Left lung (tissue), 10 donors: ENCODE data around the gene TRIML1. TPM values are rescaled to one million over a fixed set of nuclear protein-coding genes. Genes with fewer than 3 reads are reported as not detected.

Experiments
- ATAC-seq: fragments of 200-7000 bp; cut with Tn5 transposase; one replicate; pipeline ENCODE4 v1.9.1; 2020; ENCODE audit warnings: moderate library complexity
- DNase-seq, 4 donors: peaks; one replicate each; pipeline ENCODE4 v3.0.0-alpha.2; 2013 to 2020
- H3K27ac ChIP-seq, 2 donors: fragments of 200-600 bp; sonication (generic) in 1 of 2; one replicate each; pipeline versions ENCODE4 v1.5.0 to v1.8.0; 2020 to 2021
- H3K27me3 ChIP-seq, 2 donors: fragments of 200-600 bp; sonication (generic) in 1 of 2; one replicate each; pipeline versions ENCODE4 v1.5.0 to v1.8.0; 2020 to 2021
- H3K36me3 ChIP-seq, 2 donors: fragments of 200-600 bp; sonication (generic) in 1 of 2; one replicate each; pipeline versions ENCODE4 v1.5.0 to v1.8.0; 2020 to 2021
- H3K4me1 ChIP-seq, 2 donors: fragments of 200-600 bp; one replicate each; pipeline ENCODE4 v1.8.0; 2021
- H3K4me3 ChIP-seq, 2 donors: fragments of 200-600 bp; sonication (generic) in 1 of 2; one replicate each; pipeline versions ENCODE4 v1.5.0 to v1.8.0; 2020 to 2021; ENCODE audit warnings: mild to moderate bottlenecking in 1 of 2
- H3K9me3 ChIP-seq, 2 donors: fragments of 200-600 bp; sonication (generic) in 1 of 2; one replicate each; pipeline versions ENCODE4 v1.5.0 to v1.8.0; 2020 to 2021
- intact Hi-C, 2 donors: fragments of 100-400 bp; cut with DNase I; formaldehyde crosslinking; loops; one replicate each; pipeline versions ENCODE4 v1.11.2 to v1.14.2; 2022
- polyA plus RNA-seq, 6 donors: library from polyadenylated mRNA; unstranded; fragments of 120-200 nt; gene quantifications; one replicate each; pipeline ENCODE4 v1.2.1, GENCODE V29; 2013; ENCODE audit not compliant: insufficient read length in 6 of 6
- total RNA-seq, 2 donors: library from RNA; stranded (reverse); fragmentation: NEBNext Ultra II Directional; extraction: Animal tissue kit (Norgen Biotek cat#: 25700); gene quantifications; one replicate each; pipeline ENCODE4 v1.2.1, GENCODE V29; 2021
- TF ChIP-seq, protein P1 (sequence below), 2 donors: fragments of 200-600 bp; sonication (generic) in 1 of 2; IDR thresholded peaks; one replicate each; pipeline versions ENCODE4 v1.5.0 to v1.8.0; 2021; ENCODE audit warnings: antibody characterized with exemption in 2 of 2
- donor health status: DM: no; HTN: yes; CAD: no.
- donor health status: DM: no; HTN: no; CAD: no.

Gene TRIML1
- total and polyA plus RNA-seq, 8 donors, result not detected

DNA sequence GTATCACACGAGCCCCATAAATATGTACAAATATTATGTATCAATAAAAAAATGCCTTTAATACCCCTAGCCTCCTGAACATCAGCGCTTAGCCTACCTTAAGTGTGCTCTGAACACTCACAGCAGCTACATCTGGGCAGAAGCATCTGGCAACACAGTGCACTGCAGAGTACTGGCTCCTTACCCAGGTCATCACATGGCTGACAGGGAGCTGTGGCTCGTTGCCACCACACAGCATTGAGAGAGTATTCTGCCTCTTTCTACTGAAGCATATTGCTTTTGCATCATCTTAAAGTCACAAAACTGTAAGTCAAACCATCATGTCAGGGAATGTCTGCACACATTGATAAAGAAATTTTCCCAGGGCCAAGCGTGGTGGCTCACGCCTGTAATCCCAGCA, 55.2 kb downstream of the TRIML1 start:
- DNase-seq, result no peak
- intact Hi-C loops, result no loop called here

DNA sequence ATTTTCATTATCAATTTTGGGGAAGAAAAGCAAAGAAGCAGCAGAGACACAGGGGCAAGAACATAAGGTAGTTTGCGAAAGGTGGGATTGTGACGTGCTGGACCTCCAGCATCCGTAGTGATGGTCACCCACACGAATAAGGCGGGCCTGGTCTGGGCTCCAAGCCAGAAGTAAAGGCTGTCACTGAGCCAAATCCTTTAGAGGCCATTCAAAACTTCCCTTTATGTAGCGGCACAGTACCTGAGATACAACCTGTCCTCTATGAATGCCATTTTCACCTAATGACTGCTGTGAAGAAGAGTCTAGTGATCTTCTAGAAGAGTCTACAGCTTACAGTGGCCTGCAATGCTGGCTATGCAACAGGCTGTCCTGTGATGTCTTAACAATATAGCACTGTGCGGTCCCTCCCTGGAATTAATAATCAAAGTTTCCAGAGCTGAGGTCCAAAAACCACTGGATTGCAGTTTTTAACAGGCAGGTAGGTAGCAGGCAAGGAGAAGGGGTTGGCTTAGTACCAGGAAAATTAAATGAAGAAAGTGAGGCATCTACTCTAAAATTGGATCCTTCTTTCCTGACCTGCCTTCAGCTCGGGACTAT, 56.2 kb downstream of the TRIML1 start:
- intact Hi-C loops, result no loop called here
- H3K27me3 ChIP-seq, result no peaks in the 10 kb centered on the region
- peaks cover 0 to 2% of the 10 kb centered on the region in 2 donors for H3K9me3 ChIP-seq
- no peak overlapping the region for H3K4me3 ChIP-seq
- no peak overlapping the region for H3K27ac ChIP-seq
- ATAC-seq, result no peak
- H3K4me1 ChIP-seq, result no peaks in the 10 kb centered on the region
- no peak for DNase-seq
- TF ChIP-seq, protein P1, sequence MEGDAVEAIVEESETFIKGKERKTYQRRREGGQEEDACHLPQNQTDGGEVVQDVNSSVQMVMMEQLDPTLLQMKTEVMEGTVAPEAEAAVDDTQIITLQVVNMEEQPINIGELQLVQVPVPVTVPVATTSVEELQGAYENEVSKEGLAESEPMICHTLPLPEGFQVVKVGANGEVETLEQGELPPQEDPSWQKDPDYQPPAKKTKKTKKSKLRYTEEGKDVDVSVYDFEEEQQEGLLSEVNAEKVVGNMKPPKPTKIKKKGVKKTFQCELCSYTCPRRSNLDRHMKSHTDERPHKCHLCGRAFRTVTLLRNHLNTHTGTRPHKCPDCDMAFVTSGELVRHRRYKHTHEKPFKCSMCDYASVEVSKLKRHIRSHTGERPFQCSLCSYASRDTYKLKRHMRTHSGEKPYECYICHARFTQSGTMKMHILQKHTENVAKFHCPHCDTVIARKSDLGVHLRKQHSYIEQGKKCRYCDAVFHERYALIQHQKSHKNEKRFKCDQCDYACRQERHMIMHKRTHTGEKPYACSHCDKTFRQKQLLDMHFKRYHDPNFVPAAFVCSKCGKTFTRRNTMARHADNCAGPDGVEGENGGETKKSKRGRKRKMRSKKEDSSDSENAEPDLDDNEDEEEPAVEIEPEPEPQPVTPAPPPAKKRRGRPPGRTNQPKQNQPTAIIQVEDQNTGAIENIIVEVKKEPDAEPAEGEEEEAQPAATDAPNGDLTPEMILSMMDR (IDR thresholded peaks at IDR 0.05), result no peak
- H3K36me3 ChIP-seq, result no peaks in the 10 kb centered on the region

More for the DNA sequence above, 55.2 kb downstream of the TRIML1 start:
- no peak for ATAC-seq
- no peak overlapping the region for H3K27ac ChIP-seq
- H3K4me1 ChIP-seq, result no peaks in the 10 kb centered on the region
- H3K4me3 ChIP-seq, result no peak overlapping the region
- peaks cover 0 to 2% of the 10 kb centered on the region in 2 donors for H3K9me3 ChIP-seq
- TF ChIP-seq, protein P1 (IDR thresholded peaks at IDR 0.05), result no peak
- H3K36me3 ChIP-seq, result no peaks in the 10 kb centered on the region
- no peaks in the 10 kb centered on the region for H3K27me3 ChIP-seq

DNA sequence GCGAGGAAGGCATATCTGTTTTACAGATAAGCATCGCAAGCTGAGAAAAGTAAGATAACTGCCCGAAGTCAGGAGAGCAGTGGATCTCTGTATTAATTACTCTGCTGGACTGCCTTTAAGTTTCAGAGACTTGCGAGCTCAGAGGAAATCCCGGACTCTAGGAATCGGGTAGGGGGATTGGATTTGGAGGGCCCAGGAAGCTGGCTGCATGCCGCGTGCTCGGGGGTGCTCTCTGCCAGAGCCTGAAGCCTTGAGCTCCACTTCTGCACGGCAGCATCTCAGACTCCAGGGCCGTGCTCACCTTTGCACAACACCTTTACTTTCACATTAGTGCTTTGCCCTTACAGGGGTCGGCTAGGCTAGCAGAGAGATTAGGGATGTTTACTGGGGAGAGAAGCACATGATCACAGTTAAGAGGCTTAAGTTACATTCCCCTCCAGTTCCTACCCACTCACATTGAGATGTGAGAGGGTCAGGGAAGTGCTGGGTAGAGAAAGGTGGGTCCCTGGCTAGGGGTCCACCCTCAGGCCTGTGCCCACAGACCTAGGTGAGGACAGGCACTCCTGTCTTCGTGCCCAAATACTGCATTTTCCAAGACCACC, 57.0 kb downstream of the TRIML1 start:
- TF ChIP-seq, protein P1 (IDR thresholded peaks at IDR 0.05), result no peak
- no peaks in the 10 kb centered on the region for H3K36me3 ChIP-seq
- no peaks in the 10 kb centered on the region for H3K27me3 ChIP-seq
- DNase-seq (peak in 1 of 4 donors; percentile 44), ATAC-seq (no peak)
- H3K4me3 ChIP-seq, result no peak overlapping the region
- intact Hi-C loops, result no loop called here
- H3K9me3 ChIP-seq, result peaks cover 0 to 2% of the 10 kb centered on the region in 2 donors
- H3K27ac ChIP-seq, result no peak overlapping the region
- H3K4me1 ChIP-seq, result no peaks in the 10 kb centered on the region

Other genes with a start within 250 kb of the TRIML1 start
- gene ZFP42, start 143.7 kb upstream of the TRIML1 start, total RNA-seq, result under 1 TPM in 1 of 2 donors, not detected in 1; 0.96 TPM
- gene ZFP42, start 143.7 kb upstream of the TRIML1 start, polyA plus RNA-seq, result 10 to 100 TPM in 3 of 6 donors, 1 to 10 TPM in 3; 7.0 to 13.2 (median 9.3) TPM
- gene TRIML2, start 29.8 kb upstream of the TRIML1 start, total RNA-seq, result not detected
- under 1 TPM in 2 of 6 donors, not detected in 4; 0.20 to 0.41 TPM for gene TRIML2, start 29.8 kb upstream of the TRIML1 start, polyA plus RNA-seq